K562 (cell line): Measurements from ENCODE around the gene CCDC61. TPM values are rescaled to one million over a fixed set of nuclear protein-coding genes. Genes with fewer than 3 reads are reported as not detected.
A peak's percentile ranks its signal among the peaks of the same experiment; 100 is the strongest.

Experiments
- ATAC-seq: fragments of 200-7000 bp; cut with Tn5 transposase; 3 replicates; pipeline ENCODE4 v1.9.1; 2020; ENCODE audit warnings: moderate library complexity
- BruUV-seq: library from RNA; stranded (reverse); fragments of 400-500 nt; replicated peaks from 2 replicates; lab custom pipeline; 2021; lab: Mats Ljungman, UMichigan
- CTCF ChIA-PET: fragments of 300-600 bp; formaldehyde crosslinking; extraction: SDS; loops from one replicate; lab custom pipeline; 2021; ENCODE audit warnings: low intra/inter-chr PET ratio; lab: Yijun Ruan, JAX
- POLR2A ChIA-PET: fragments of 300-600, 350-650 bp; sonication (Branson Sonifier 250); formaldehyde crosslinking; extraction: SDS; loops from one replicate; lab custom pipeline; 2021; ENCODE audit warnings: antibody characterized with exemption, inconsistent platforms; lab: Yijun Ruan, JAX
- DNase-seq, 4 experiments: peaks; one replicate each; pipeline versions ENCODE4 v3.0.0 to v3.0.0-alpha.2; 2011 to 2018; ENCODE audit warnings: low spot score in 3 of 4, mixed read lengths in 3 of 4; ENCODE audit errors: extremely low read depth in 1 of 4
- FAIRE-seq: peaks from 2 replicates; lab custom pipeline; 2011; peaks lifted over from hg19 to GRCh38; lab: Jason Lieb, UNC
- H2AFZ ChIP-seq: 2 replicates; pipeline ENCODE4 v1.6.0; 2011; ENCODE audit warnings: low read depth, low read length, control low read depth, inconsistent platforms
- H3K27ac ChIP-seq: fragments of 200-600 bp; 3 replicates; pipeline ENCODE4 v1.8.0; 2011; ENCODE audit warnings: low read depth, mild to moderate bottlenecking, control low read depth, inconsistent platforms, low read length, moderate library complexity, mixed read lengths; ENCODE audit errors: extremely low read depth
- H3K27me3 ChIP-seq, 2 experiments: fragments of 300-600 bp in 1 of 2; 2 replicates in 1 of 2; 3 replicates in 1 of 2; pipeline versions ENCODE4 v1.6.0 to v1.8.0; 2011; ENCODE audit warnings: inconsistent platforms in 2 of 2, low read length in 2 of 2, mild to moderate bottlenecking in 1 of 2, mixed read lengths in 1 of 2, moderate library complexity in 1 of 2; ENCODE audit not compliant: control insufficient read depth in 2 of 2, insufficient read depth in 2 of 2
- H3K36me3 ChIP-seq: fragments of 300-600 bp; 3 replicates; pipeline ENCODE4 v1.8.0; 2011; ENCODE audit warnings: mild to moderate bottlenecking, low read length, inconsistent platforms; ENCODE audit not compliant: control insufficient read depth, insufficient read depth
- H3K4me1 ChIP-seq, 2 experiments: fragments of 200-600 bp in 1 of 2; replicated peaks in 1 of 2; 2 replicates in 1 of 2; 3 replicates in 1 of 2; pipeline versions ENCODE4 v1.5.1 to v1.8.0; 2011; ENCODE audit warnings: inconsistent platforms in 2 of 2, low read length in 2 of 2, mild to moderate bottlenecking in 1 of 2, mixed read lengths in 1 of 2, moderate library complexity in 1 of 2; ENCODE audit not compliant: control insufficient read depth in 2 of 2, insufficient read depth in 2 of 2
- H3K4me2 ChIP-seq: 2 replicates; pipeline ENCODE4 v1.6.1; 2011; ENCODE audit warnings: low read length, control low read depth, inconsistent platforms, mixed read lengths; ENCODE audit not compliant: insufficient read depth
- H3K4me3 ChIP-seq: fragments of 200-600 bp; sonication (generic), shearing (Covaris generic); 2 replicates; pipeline ENCODE4 v1.5.1; 2016; ENCODE audit warnings: control low read depth, inconsistent platforms
- H3K79me2 ChIP-seq: fragments of 200-600 bp; 3 replicates; pipeline ENCODE4 v1.8.0; 2011; ENCODE audit warnings: low read length, inconsistent platforms; ENCODE audit not compliant: control insufficient read depth, insufficient read depth
- H3K9ac ChIP-seq, 2 experiments: 2 replicates each; pipeline versions ENCODE4 v1.6.0 to v1.6.1; 2011; ENCODE audit warnings: low read depth in 2 of 2, low read length in 2 of 2, control low read depth in 1 of 2, inconsistent platforms in 1 of 2, mild to moderate bottlenecking in 1 of 2, mixed read lengths in 1 of 2; ENCODE audit not compliant: insufficient read depth in 1 of 2
- H3K9me1 ChIP-seq: one replicate; pipeline ENCODE4 v1.6.0; 2011; ENCODE audit warnings: inconsistent platforms, mild to moderate bottlenecking, low read length, moderate library complexity; ENCODE audit not compliant: control insufficient read depth, insufficient read depth
- H3K9me3 ChIP-seq: replicated peaks from 2 replicates; pipeline ENCODE4 v1.5.1; 2011; ENCODE audit warnings: low read depth, low read length, inconsistent platforms; ENCODE audit not compliant: control insufficient read depth, insufficient read depth
- H4K20me1 ChIP-seq: replicated peaks from 2 replicates; pipeline ENCODE4 v1.6.1; 2011; ENCODE audit warnings: low read length, inconsistent platforms, mixed read lengths; ENCODE audit not compliant: control insufficient read depth, insufficient read depth
- DNMT1 ChIP-seq: fragments of 450-650 bp; IDR thresholded peaks from 2 replicates; pipeline ENCODE4 v1.6.1; 2016; ENCODE audit warnings: antibody characterized with exemption, mild to moderate bottlenecking
- GTF2A2 ChIP-seq: IDR thresholded peaks from 2 replicates; pipeline ENCODE4 v1.6.1; 2016; ENCODE audit warnings: mild to moderate bottlenecking, missing genetic modification characterization, missing compliant biosample characterization
- MED1 ChIP-seq: sonication (generic); formaldehyde crosslinking; IDR thresholded peaks from 2 replicates; pipeline ENCODE4 v1.8.1; 2023; ENCODE audit warnings: missing genetic modification reagents, borderline replicate concordance
- NFIX ChIP-seq: fragments of 250-450 bp; sonication (Bioruptor Pico); IDR thresholded peaks from 2 replicates; pipeline ENCODE4 v1.4.0; 2020; ENCODE audit warnings: low read depth, mild to moderate bottlenecking, moderate library complexity
- NFYB ChIP-seq: IDR thresholded peaks from 2 replicates; pipeline ENCODE4 v1.6.1; 2011; ENCODE audit warnings: mild to moderate bottlenecking, moderate library complexity; ENCODE audit not compliant: insufficient read length; ENCODE audit errors: extremely low read depth
- RAD51 ChIP-seq: fragments of 450-650 bp; IDR thresholded peaks from 2 replicates; pipeline ENCODE4 v1.7.1; 2016; ENCODE audit warnings: low read depth, mild to moderate bottlenecking, borderline replicate concordance
- SAFB2 ChIP-seq: fragments of 200-400 bp; formaldehyde crosslinking; IDR thresholded peaks from 2 replicates; pipeline ENCODE4 v1.6.1; 2018; ENCODE audit warnings: borderline replicate concordance, low read length, low read depth, moderate library complexity; ENCODE audit not compliant: severe bottlenecking
- ZNF311 ChIP-seq: fragments of 250-450 bp; sonication (Bioruptor Pico); IDR thresholded peaks from 2 replicates; pipeline ENCODE4 v1.4.0; 2020; ENCODE audit warnings: mild to moderate bottlenecking, moderate library complexity
- ZNF778 ChIP-seq: fragments of 450-650 bp; formaldehyde crosslinking; IDR thresholded peaks from 2 replicates; pipeline ENCODE4 v1.4.0; 2020; ENCODE audit warnings: mild to moderate bottlenecking, moderate library complexity
- WGBS: fragments of 100-300 bp; shearing (Covaris generic); methylation state at CpG from one replicate; pipeline ENCODE4 v1.1.6; 2016; ENCODE audit warnings: low coverage, mixed read lengths; ENCODE audit not compliant: insufficient coverage; ENCODE audit errors: missing lambda C conversion rate; 5-methylcytosine and 5-hydroxymethylcytosine counted together
- in situ Hi-C: fragments of 300-500 bp; cut with MboI; formaldehyde crosslinking; loops from 4 replicates; pipeline ENCODE4 v1.15.0; 2018; ENCODE audit warnings: inconsistent platforms, mixed read lengths
- intact Hi-C: fragments of 100-400 bp; cut with micrococcal nuclease; formaldehyde crosslinking; loops from 2 replicates; pipeline ENCODE4 v1.14.2; 2022
- polyA plus RNA-seq, 8 experiments: library from polyadenylated mRNA; depleted of rRNA in 4 of 8; stranded (reverse) in 5 of 8; unstranded in 3 of 8; fragments of >200 nt; fragmentation: Nextera tagmentation in 2 of 8; fragmentation: Illumina TruSeq in 1 of 8; extraction: Ambion mirVana in 2 of 8; extraction: Trizol in 1 of 8; gene quantifications; 2 replicates each; pipeline versions ENCODE4 v1.2.1 to v1.2.3, GENCODE V29; 2011 to 2014; ENCODE audit warnings: inconsistent platforms in 1 of 8, missing spikeins in 1 of 8
- total RNA-seq, 7 experiments: library from RNA; depleted of rRNA in 6 of 7; stranded (reverse); fragments of >200 nt in 6 of 7; fragmentation: Illumina TruSeq in 2 of 7; extraction: Trizol in 2 of 7; gene quantifications; 2 replicates each; pipeline versions ENCODE4 v1.2.1 to v1.2.3, GENCODE V29; 2011 to 2021; ENCODE audit warnings: low replicate concordance in 1 of 7
- TF ChIP-seq, protein P1 (sequence below): fragments of 450-650 bp; formaldehyde crosslinking; IDR thresholded peaks from 2 replicates; pipeline ENCODE4 v1.4.0; 2020; ENCODE audit warnings: mild to moderate bottlenecking, mixed read lengths

The CCDC61 gene
- total and polyA plus RNA-seq, 9 of the 15 experiments (the other 6 are each of a cell fraction or from before 2014, with no cell fraction given) = 0.07 to 27.0 (median 10.3) TPM

DNA sequence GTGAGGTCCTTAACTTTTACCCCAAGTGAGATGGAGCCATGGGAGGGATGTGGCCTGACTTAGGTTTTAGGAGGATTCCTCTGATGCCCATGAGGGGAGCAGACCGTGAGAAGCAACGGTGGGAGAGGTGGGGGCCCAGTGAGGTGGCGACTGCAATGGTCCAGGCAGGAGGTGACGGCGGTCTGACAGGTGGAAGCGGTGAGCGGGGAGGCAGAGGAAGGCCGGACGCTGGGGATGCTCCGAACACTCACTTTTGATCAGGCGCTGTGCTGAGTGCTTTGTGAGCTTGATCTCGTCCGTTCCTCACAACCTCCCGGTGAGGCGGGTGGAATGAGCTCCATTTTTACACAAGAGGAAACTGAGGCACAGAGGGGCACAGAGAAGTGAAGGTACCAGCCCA lies 33.2 kb upstream of the CCDC61 start (continued):
- TF ChIP-seq SAFB2 (no peak), NFYB (no peak), ZNF311 (no peak), MED1 (no peak), NFIX (CRISPR knock-in tag) (no peak)

DNA sequence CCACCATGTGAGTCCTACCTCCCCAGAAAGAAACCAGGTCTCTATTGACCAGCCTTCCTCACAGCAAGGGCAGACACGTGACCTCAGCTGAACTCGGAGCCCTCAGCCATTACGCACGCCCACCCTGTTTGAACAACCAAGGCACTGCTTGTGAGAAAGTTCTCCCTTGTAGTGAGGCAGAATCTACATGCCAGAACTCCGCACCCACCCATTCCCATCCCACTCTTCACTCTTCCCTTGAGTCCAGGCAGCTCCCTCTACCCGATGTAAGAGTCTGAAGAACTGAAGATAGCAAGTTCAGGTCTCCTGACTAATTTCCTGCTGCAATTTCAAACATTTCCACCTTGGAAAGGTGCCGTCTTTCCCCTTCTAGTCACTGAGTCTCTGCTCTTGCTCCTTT lies 28.0 kb upstream of the CCDC61 start:
- Histone ChIP-seq H3K27me3 (peaks cover 30 to 67% of the 10 kb centered on the region in 2 experiments), H3K36me3 (no peaks in the 10 kb centered on the region), H3K4me3 (no peak overlapping the region), H3K27ac (no peak overlapping the region), H2AFZ (no peak overlapping the region), H4K20me1 (peaks cover 9% of the 10 kb centered on the region), H3K9me1 (no peaks in the 10 kb centered on the region), H3K9ac (no peak overlapping the region), H3K79me2 (no peaks in the 10 kb centered on the region), H3K4me2 (no peak overlapping the region)
- CTCF ChIA-PET = no interaction called here
- 3% methylated on average over 7 of the region's 7 CpGs for WGBS
- no peak for ATAC-seq
- intact Hi-C loops = no loop called here
- POLR2A ChIA-PET = no interaction called here
- TF ChIP-seq ZNF778 (CRISPR knock-in tag) = no peak
- TF ChIP-seq, protein P1, sequence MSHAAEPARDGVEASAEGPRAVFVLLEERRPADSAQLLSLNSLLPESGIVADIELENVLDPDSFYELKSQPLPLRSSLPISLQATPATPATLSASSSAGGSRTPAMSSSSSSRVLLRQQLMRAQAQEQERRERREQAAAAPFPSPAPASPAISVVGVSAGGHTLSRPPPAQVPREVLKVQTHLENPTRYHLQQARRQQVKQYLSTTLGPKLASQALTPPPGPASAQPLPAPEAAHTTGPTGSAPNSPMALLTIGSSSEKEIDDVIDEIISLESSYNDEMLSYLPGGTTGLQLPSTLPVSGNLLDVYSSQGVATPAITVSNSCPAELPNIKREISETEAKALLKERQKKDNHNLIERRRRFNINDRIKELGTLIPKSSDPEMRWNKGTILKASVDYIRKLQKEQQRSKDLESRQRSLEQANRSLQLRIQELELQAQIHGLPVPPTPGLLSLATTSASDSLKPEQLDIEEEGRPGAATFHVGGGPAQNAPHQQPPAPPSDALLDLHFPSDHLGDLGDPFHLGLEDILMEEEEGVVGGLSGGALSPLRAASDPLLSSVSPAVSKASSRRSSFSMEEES = 0 out of 2 replicates have a peak, but pooled peaks have one; percentile 2
- TF ChIP-seq GTF2A2 (tag) = no peak
- TF ChIP-seq DNMT1 = no peak
- 0 out of 2 replicates have a peak, but pooled peaks have one; percentile 11 for TF ChIP-seq RAD51
- TF ChIP-seq, all 486 proteins: peak for 2
- BruUV-seq = no TSS peak
- Histone ChIP-seq H3K4me1 (peaks cover 0 to 5% of the 10 kb centered on the region in 2 experiments; a peak in 1 of 5 replicates), H3K9me3 (no peaks in the 10 kb centered on the region)
- DNase-seq = no peak
- in situ Hi-C loops = no loop called here
- no peak for FAIRE-seq
